Activated T-helper 17 cell treated with anti-CD3 and anti-CD28 coated beads, Interleukin-2, amount 50 U/mL, for 72 hours (primary cell): Measurements from ENCODE around the gene PQBP1. TPM values are rescaled to one million over a fixed set of nuclear protein-coding genes. Genes with fewer than 3 reads are reported as not detected.

ENCODE experiments used
- ATAC-seq: fragments of 150-1000 bp; cut with Tn5 transposase; replicated peaks from 2 replicates; pipeline ENCODE4 v1.10.0; 2021; ENCODE audit warnings: mild to moderate bottlenecking, moderate library complexity
- H3K27ac Mint-ChIP-seq: one replicate; pipeline ENCODE4 v1.8.0; 2022; ENCODE audit warnings: mixed read lengths
- H3K27me3 Mint-ChIP-seq: one replicate; pipeline ENCODE4 v1.8.0; 2022; ENCODE audit warnings: mixed read lengths
- H3K36me3 Mint-ChIP-seq: one replicate; pipeline ENCODE4 v1.8.0; 2022; ENCODE audit warnings: low read depth, mild to moderate bottlenecking, mixed read lengths
- H3K4me1 Mint-ChIP-seq: one replicate; pipeline ENCODE4 v1.8.0; 2022; ENCODE audit warnings: mixed read lengths
- H3K4me3 Mint-ChIP-seq: one replicate; pipeline ENCODE4 v1.8.0; 2022; ENCODE audit warnings: mild to moderate bottlenecking, mixed read lengths
- H3K9me3 Mint-ChIP-seq: one replicate; pipeline ENCODE4 v1.8.0; 2022; ENCODE audit warnings: mixed read lengths
- total RNA-seq, 2 donors: library from RNA; stranded (reverse); gene quantifications; one replicate each; pipeline ENCODE4 v1.2.3, GENCODE V29; 2022

PQBP1 gene
- total RNA-seq, 2 donors from 2014 or later, result 62.6 to 95.7 TPM

DNA sequence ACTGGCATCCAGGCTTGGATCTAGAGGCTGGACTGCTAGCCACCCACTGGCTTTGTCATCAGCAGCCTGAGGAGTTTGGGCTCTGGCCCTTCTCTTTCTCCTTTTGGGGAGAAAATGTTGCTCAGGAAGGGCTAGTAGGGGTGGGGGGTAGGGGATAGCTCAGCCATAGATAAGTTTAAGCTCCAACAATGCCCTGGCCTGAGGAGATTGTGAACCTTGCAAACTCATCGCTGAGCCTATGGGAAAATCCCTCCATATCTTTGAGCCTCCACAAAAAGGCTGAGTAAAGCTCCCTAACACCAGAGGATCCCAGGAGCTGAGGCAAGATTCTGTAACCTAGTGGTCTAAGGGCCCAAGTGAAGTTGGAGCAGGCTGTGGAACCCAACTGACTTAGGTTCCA is 50.9 kb downstream of the PQBP1 start:
- H3K36me3 Mint-ChIP-seq, result peaks cover 68% of the 10 kb centered on the region
- ATAC-seq, result no peak
- H3K27me3 Mint-ChIP-seq, result no peaks in the 10 kb centered on the region
- no peaks in the 10 kb centered on the region for H3K9me3 Mint-ChIP-seq
- no peak overlapping the region for H3K27ac Mint-ChIP-seq
- peaks cover 13% of the 10 kb centered on the region for H3K4me1 Mint-ChIP-seq
- no peak overlapping the region for H3K4me3 Mint-ChIP-seq

Other genes starting within 250 kb of the PQBP1 start
- gene WAS, start 214.1 kb upstream of the PQBP1 start, total RNA-seq, result 100 to 1,000 TPM in 1 of 2 donors, 10 to 100 TPM in 1; 96.8 to 102 TPM
- 10 to 100 TPM; 24.2 to 30.5 TPM for gene SUV39H1, start 201.2 kb upstream of the PQBP1 start, total RNA-seq
- not detected for gene GLOD5, start 136.2 kb upstream of the PQBP1 start, total RNA-seq
- gene GATA1, start 111.3 kb upstream of the PQBP1 start, total RNA-seq, result not detected
- 100 to 1,000 TPM in 1 of 2 donors, 10 to 100 TPM in 1; 62.0 to 121 TPM for gene HDAC6, start 95.9 kb upstream of the PQBP1 start, total RNA-seq
- under 1 TPM in 1 of 2 donors, not detected in 1; 0.26 TPM for gene ERAS, start 71.4 kb upstream of the PQBP1 start, total RNA-seq
- 1 to 10 TPM; 3.7 to 4.7 TPM for gene PCSK1N, start 62.3 kb upstream of the PQBP1 start, total RNA-seq
- 10 to 100 TPM; 54.4 to 66.3 TPM for gene TIMM17B, start 162 bp upstream of the PQBP1 start, total RNA-seq
- gene SLC35A2, start 13.7 kb downstream of the PQBP1 start, total RNA-seq, result 10 to 100 TPM; 24.6 to 32.8 TPM
- 100 to 1,000 TPM; 350 to 648 TPM for gene PIM2, start 21.1 kb downstream of the PQBP1 start, total RNA-seq
- gene OTUD5, start 59.7 kb downstream of the PQBP1 start, total RNA-seq, result 100 to 1,000 TPM in 1 of 2 donors, 10 to 100 TPM in 1; 67.1 to 111 TPM
- gene KCND1, start 73.9 kb downstream of the PQBP1 start, total RNA-seq, result 10 to 100 TPM in 1 of 2 donors, 1 to 10 TPM in 1; 7.2 to 16.8 TPM
- gene GRIPAP1, start 104.3 kb downstream of the PQBP1 start, total RNA-seq, result 100 to 1,000 TPM in 1 of 2 donors, 10 to 100 TPM in 1; 88.0 to 126 TPM
- gene TFE3, start 145.4 kb downstream of the PQBP1 start, total RNA-seq, result 10 to 100 TPM; 35.0 to 38.9 TPM
- gene CCDC120, start 161.1 kb downstream of the PQBP1 start, total RNA-seq, result 1 to 10 TPM; 6.9 to 7.3 TPM
- 10 to 100 TPM; 14.3 to 21.7 TPM for gene PRAF2, start 176.1 kb downstream of the PQBP1 start, total RNA-seq
- 10 to 100 TPM; 40.6 to 44.5 TPM for gene WDR45, start 182.0 kb downstream of the PQBP1 start, total RNA-seq
- gene GPKOW, start 225.8 kb downstream of the PQBP1 start, total RNA-seq, result 10 to 100 TPM; 17.3 to 18.1 TPM